ENCODE measurements around the gene TMEM135.
"Not testable (repeated sequence)": the region's sequence is repeated elsewhere in the genome, so short reads cannot be mapped to it uniquely, and the experiment has no call there.

Gene TMEM135

DNA sequence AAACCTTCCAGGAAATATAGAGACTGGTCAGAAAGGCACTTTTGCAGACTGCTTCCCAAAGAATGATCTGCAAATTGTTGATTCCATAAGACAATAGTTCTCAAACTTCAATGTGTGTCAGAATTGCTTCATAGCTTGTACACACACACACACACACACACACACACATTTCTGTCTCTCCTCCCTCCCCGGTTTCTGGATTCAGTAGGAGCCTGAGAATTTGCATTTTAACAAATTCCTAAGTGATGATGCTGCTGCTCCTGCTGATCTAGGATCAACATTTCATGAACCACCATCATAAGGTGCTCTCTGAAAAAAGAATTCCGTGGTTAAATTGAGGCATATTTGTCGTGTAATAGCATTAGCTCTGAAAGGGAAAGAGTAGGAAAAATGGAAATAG lies 47.2 kb upstream of the TMEM135 start:
- no peaks in the 10 kb centered on the region for H3K27me3 ChIP-seq (ENCODE audit: low read length)
- no peaks in the 10 kb centered on the region for H3K36me3 ChIP-seq (ENCODE audit: low read length)
- H3K9me3 ChIP-seq (ENCODE audit: insufficient read depth, low read length), result no peaks in the 10 kb centered on the region
- no peak overlapping the region for H3K4me2 ChIP-seq (ENCODE audit: low read depth, low read length, poor library complexity, severe bottlenecking)
- H3K9me2 ChIP-seq (replicated peaks; ENCODE audit: insufficient read depth, low read length), result no peaks in the 10 kb centered on the region
- H3K79me2 ChIP-seq (ENCODE audit: insufficient read depth, low read length), result no peaks in the 10 kb centered on the region
- no peak overlapping the region for H3K9ac ChIP-seq (ENCODE audit: low read length)
- no peak overlapping the region for H3K27ac ChIP-seq (ENCODE audit: low read depth, low read length)
- H3K4me3 ChIP-seq (ENCODE audit: insufficient read depth, low read length, poor library complexity, severe bottlenecking), result no peak overlapping the region
- H4K20me1 ChIP-seq (ENCODE audit: low read depth, low read length), result no peaks in the 10 kb centered on the region
- no peaks in the 10 kb centered on the region for H3F3A ChIP-seq (ENCODE audit: insufficient read depth)
- TF ChIP-seq, protein P1, sequence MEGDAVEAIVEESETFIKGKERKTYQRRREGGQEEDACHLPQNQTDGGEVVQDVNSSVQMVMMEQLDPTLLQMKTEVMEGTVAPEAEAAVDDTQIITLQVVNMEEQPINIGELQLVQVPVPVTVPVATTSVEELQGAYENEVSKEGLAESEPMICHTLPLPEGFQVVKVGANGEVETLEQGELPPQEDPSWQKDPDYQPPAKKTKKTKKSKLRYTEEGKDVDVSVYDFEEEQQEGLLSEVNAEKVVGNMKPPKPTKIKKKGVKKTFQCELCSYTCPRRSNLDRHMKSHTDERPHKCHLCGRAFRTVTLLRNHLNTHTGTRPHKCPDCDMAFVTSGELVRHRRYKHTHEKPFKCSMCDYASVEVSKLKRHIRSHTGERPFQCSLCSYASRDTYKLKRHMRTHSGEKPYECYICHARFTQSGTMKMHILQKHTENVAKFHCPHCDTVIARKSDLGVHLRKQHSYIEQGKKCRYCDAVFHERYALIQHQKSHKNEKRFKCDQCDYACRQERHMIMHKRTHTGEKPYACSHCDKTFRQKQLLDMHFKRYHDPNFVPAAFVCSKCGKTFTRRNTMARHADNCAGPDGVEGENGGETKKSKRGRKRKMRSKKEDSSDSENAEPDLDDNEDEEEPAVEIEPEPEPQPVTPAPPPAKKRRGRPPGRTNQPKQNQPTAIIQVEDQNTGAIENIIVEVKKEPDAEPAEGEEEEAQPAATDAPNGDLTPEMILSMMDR (IDR thresholded peaks at IDR 0.05; ENCODE audit: insufficient read depth, low read length, poor library complexity, severe bottlenecking), result no peak
- TF ChIP-seq EZH2phosphoT487 (conservative IDR thresholded peaks at IDR 0.05; ENCODE audit: low read length), result no peak
- H2AFZ ChIP-seq (ENCODE audit: low read depth, low read length, severe bottlenecking), result no peak overlapping the region

GRCh38 chr11:86991341-86991740 lies 46.4 kb upstream of the TMEM135 start:
- TF ChIP-seq, protein P1 (IDR thresholded peaks at IDR 0.05; ENCODE audit: insufficient read depth, low read length, poor library complexity, severe bottlenecking), result no peak
- TF ChIP-seq EZH2phosphoT487 (conservative IDR thresholded peaks at IDR 0.05; ENCODE audit: low read length), result no peak
- no peak overlapping the region for H3K9ac ChIP-seq (ENCODE audit: low read length)
- no peaks in the 10 kb centered on the region for H3K9me2 ChIP-seq (replicated peaks; ENCODE audit: insufficient read depth, low read length)
- no peak overlapping the region for H3K27ac ChIP-seq (ENCODE audit: low read depth, low read length)
- no peaks in the 10 kb centered on the region for H3K36me3 ChIP-seq (ENCODE audit: low read length)
- no peaks in the 10 kb centered on the region for H4K20me1 ChIP-seq (ENCODE audit: low read depth, low read length)
- H3K4me3 ChIP-seq (ENCODE audit: insufficient read depth, low read length, poor library complexity, severe bottlenecking), result no peak overlapping the region
- H2AFZ ChIP-seq (ENCODE audit: low read depth, low read length, severe bottlenecking), result no peak overlapping the region
- H3K79me2 ChIP-seq (ENCODE audit: insufficient read depth, low read length), result no peaks in the 10 kb centered on the region
- H3K27me3 ChIP-seq (ENCODE audit: low read length), result no peaks in the 10 kb centered on the region
- H3F3A ChIP-seq (ENCODE audit: insufficient read depth), result no peaks in the 10 kb centered on the region
- H3K9me3 ChIP-seq (ENCODE audit: insufficient read depth, low read length), result no peaks in the 10 kb centered on the region
- H3K4me2 ChIP-seq (ENCODE audit: low read depth, low read length, poor library complexity, severe bottlenecking), result no peak overlapping the region

DNA sequence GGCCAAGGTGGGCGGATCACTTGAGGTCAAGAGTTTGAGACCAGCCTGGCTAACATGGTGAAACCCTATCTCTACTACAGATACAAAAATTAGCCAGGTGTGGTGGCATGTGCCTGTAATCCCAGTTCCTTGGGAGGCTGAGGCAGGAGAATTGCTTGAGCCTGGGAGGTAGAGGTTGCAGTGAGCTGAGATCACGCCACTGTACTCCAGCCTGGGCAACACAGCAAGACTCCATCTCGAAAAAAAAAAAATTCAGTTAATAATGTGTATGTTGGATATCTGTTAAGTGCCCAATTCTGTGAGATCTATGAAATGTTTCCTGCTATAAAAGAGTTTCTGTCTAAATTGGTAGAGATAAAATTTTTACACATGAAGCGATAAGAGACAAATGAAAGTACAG lies 45.4 kb upstream of the TMEM135 start:
- not testable (repeated sequence) for H2AFZ ChIP-seq (ENCODE audit: low read depth, low read length, severe bottlenecking); H3K4me2 ChIP-seq (ENCODE audit: low read depth, low read length, poor library complexity, severe bottlenecking); H3K9me3 ChIP-seq (ENCODE audit: insufficient read depth, low read length); H3K36me3 ChIP-seq (ENCODE audit: low read length); H3K9me2 ChIP-seq (replicated peaks; ENCODE audit: insufficient read depth, low read length); H3K27me3 ChIP-seq (ENCODE audit: low read length); H3K9ac ChIP-seq (ENCODE audit: low read length); H3F3A ChIP-seq (ENCODE audit: insufficient read depth); H3K79me2 ChIP-seq (ENCODE audit: insufficient read depth, low read length); H3K27ac ChIP-seq (ENCODE audit: low read depth, low read length); H4K20me1 ChIP-seq (ENCODE audit: low read depth, low read length); H3K4me3 ChIP-seq (ENCODE audit: insufficient read depth, low read length, poor library complexity, severe bottlenecking)

DNA sequence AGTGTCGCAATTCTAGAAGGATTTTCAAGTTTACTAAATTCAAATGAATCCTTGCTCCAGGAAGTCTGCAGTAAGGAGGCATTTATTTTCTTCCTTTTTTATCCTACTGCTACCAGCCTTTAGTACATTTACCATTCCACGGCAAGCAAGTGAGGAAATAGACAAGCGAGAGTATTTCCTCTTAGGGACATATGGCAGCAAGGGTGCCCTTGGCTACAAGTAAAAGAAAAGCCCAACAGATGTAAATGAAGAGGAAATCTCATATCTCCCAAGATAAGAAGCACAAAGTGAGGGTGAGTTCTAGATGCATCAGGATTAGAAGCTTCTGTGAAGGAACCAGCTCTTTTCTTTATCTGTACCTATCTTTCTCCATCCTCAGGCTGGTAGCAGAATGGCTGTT lies 44.7 kb upstream of the TMEM135 start:
- no peaks in the 10 kb centered on the region for H3K79me2 ChIP-seq (ENCODE audit: insufficient read depth, low read length)
- TF ChIP-seq EZH2phosphoT487 (conservative IDR thresholded peaks at IDR 0.05; ENCODE audit: low read length), result no peak
- TF ChIP-seq, protein P1 (IDR thresholded peaks at IDR 0.05; ENCODE audit: insufficient read depth, low read length, poor library complexity, severe bottlenecking), result no peak
- no peak overlapping the region for H2AFZ ChIP-seq (ENCODE audit: low read depth, low read length, severe bottlenecking)
- H4K20me1 ChIP-seq (ENCODE audit: low read depth, low read length), result no peaks in the 10 kb centered on the region
- no peak overlapping the region for H3K27ac ChIP-seq (ENCODE audit: low read depth, low read length)
- H3K9ac ChIP-seq (ENCODE audit: low read length), result no peak overlapping the region
- H3K4me2 ChIP-seq (ENCODE audit: low read depth, low read length, poor library complexity, severe bottlenecking), result no peak overlapping the region
- no peaks in the 10 kb centered on the region for H3K9me3 ChIP-seq (ENCODE audit: insufficient read depth, low read length)
- H3K36me3 ChIP-seq (ENCODE audit: low read length), result no peaks in the 10 kb centered on the region
- H3K9me2 ChIP-seq (replicated peaks; ENCODE audit: insufficient read depth, low read length), result no peaks in the 10 kb centered on the region
- H3K4me3 ChIP-seq (ENCODE audit: insufficient read depth, low read length, poor library complexity, severe bottlenecking), result no peak overlapping the region
- H3K27me3 ChIP-seq (ENCODE audit: low read length), result no peaks in the 10 kb centered on the region
- H3F3A ChIP-seq (ENCODE audit: insufficient read depth), result no peaks in the 10 kb centered on the region
